GM12878 (cell line): Measurements from ENCODE around the gene MTRF1. TPM values are rescaled to one million over a fixed set of nuclear protein-coding genes. Genes with fewer than 3 reads are reported as not detected.

Experiments used
- ATAC-seq: fragments of 200-7000 bp; cut with Tn5 transposase; 3 replicates; pipeline ENCODE4 v1.9.1; 2020; ENCODE audit warnings: mild to moderate bottlenecking, moderate library complexity
- BruUV-seq: library from RNA; stranded (reverse); fragments of 400-500 nt; replicated peaks from 2 replicates; lab custom pipeline; 2021; lab: Mats Ljungman, UMichigan
- CTCF ChIA-PET: fragments of 300-600 bp; sonication (Branson Sonifier 250); formaldehyde crosslinking; extraction: SDS; loops from one replicate; lab custom pipeline; 2021; ENCODE audit warnings: inconsistent platforms; lab: Yijun Ruan, JAX
- POLR2A ChIA-PET: fragments of 350-600 bp; formaldehyde crosslinking; extraction: SDS; loops from one replicate; lab custom pipeline; 2021; ENCODE audit warnings: inconsistent platforms; lab: Charles Lee
- RAD21 ChIA-PET: fragments of 300-600 bp; sonication (Branson Sonifier 250); formaldehyde crosslinking; loops from one replicate; lab custom pipeline; 2023; ENCODE audit warnings: antibody characterized with exemption; ENCODE audit not compliant: unreplicated experiment; lab: Charles Lee
- SMC1A ChIA-PET: fragments of 300-600 bp; sonication (Branson Sonifier 250); formaldehyde crosslinking; loops from one replicate; lab custom pipeline; 2023; ENCODE audit not compliant: unreplicated experiment, uncharacterized antibody; lab: Charles Lee
- DNase-seq: peaks from one replicate; pipeline ENCODE4 v3.0.0-alpha.2; 2011; ENCODE audit warnings: low read depth, low spot score
- FAIRE-seq: peaks from 3 replicates; lab custom pipeline; 2011; peaks lifted over from hg19 to GRCh38; lab: Jason Lieb, UNC
- H2AFZ ChIP-seq: 2 replicates; pipeline ENCODE4 v1.6.0; 2011; ENCODE audit warnings: low read depth, low read length, control low read depth; ENCODE audit not compliant: control insufficient read depth
- H3K27ac ChIP-seq: 2 replicates; pipeline ENCODE4 v1.5.1; 2011; ENCODE audit warnings: control low read depth; ENCODE audit not compliant: control insufficient read depth, insufficient read depth
- H3K27me3 ChIP-seq, 2 experiments: replicated peaks in 1 of 2; 2 replicates each; pipeline versions ENCODE4 v1.6.0 to v1.6.1; 2011; ENCODE audit warnings: low read length in 1 of 2; ENCODE audit not compliant: control insufficient read depth in 2 of 2, insufficient read depth in 2 of 2
- H3K36me3 ChIP-seq, 2 experiments: 2 replicates each; pipeline ENCODE4 v1.5.1; 2011; ENCODE audit warnings: low read length in 1 of 2; ENCODE audit not compliant: control insufficient read depth in 2 of 2, insufficient read depth in 2 of 2
- H3K4me1 ChIP-seq: 2 replicates; pipeline ENCODE4 v1.6.1; 2011; ENCODE audit warnings: mild to moderate bottlenecking, low read length, moderate library complexity, mixed read lengths; ENCODE audit not compliant: control insufficient read depth, insufficient read depth
- H3K4me2 ChIP-seq: 2 replicates; pipeline ENCODE4 v1.6.0; 2011; ENCODE audit warnings: control low read depth; ENCODE audit not compliant: control insufficient read depth, insufficient read depth
- H3K4me3 ChIP-seq: fragments of 200-600 bp; sonication (generic); 2 replicates; pipeline ENCODE4 v1.5.1; 2016
- H3K79me2 ChIP-seq: 2 replicates; pipeline ENCODE4 v1.6.0; 2011; ENCODE audit warnings: low read length; ENCODE audit not compliant: control insufficient read depth, insufficient read depth
- H3K9ac ChIP-seq: 2 replicates; pipeline ENCODE4 v1.8.0; 2011; ENCODE audit warnings: low read length, control low read depth, mixed read lengths; ENCODE audit not compliant: control insufficient read depth, insufficient read depth
- H3K9me3 ChIP-seq: replicated peaks from 3 replicates; pipeline ENCODE4 v1.5.1; 2011; ENCODE audit warnings: mild to moderate bottlenecking, low read length; ENCODE audit not compliant: control insufficient read depth, insufficient read depth
- H4K20me1 ChIP-seq: 2 replicates; pipeline ENCODE4 v1.6.0; 2011; ENCODE audit not compliant: control insufficient read depth, insufficient read depth
- CTCF ChIP-seq, 3 experiments: IDR thresholded peaks in 2 of 3; conservative IDR thresholded peaks in 1 of 3; 2 replicates each; pipeline ENCODE4 v1.5.1; 2011; ENCODE audit warnings: low read depth in 3 of 3, low read length in 3 of 3, mild to moderate bottlenecking in 3 of 3, control low read depth in 2 of 3, moderate library complexity in 2 of 3, inconsistent platforms in 1 of 3, mixed read lengths in 1 of 3; ENCODE audit not compliant: control insufficient read depth in 2 of 3, insufficient read depth in 1 of 3; ENCODE audit errors: extremely low read depth in 1 of 3
- PBX3 ChIP-seq: IDR thresholded peaks from 2 replicates; pipeline ENCODE4 v1.6.1; 2011; ENCODE audit warnings: mild to moderate bottlenecking, low read depth, low read length, moderate library complexity; ENCODE audit not compliant: insufficient replicate concordance
- RAD21 ChIP-seq: IDR thresholded peaks from 2 replicates; pipeline ENCODE4 v1.6.1; 2011; ENCODE audit warnings: mild to moderate bottlenecking, low read depth, low read length, moderate library complexity; ENCODE audit not compliant: insufficient read depth
- SMC3 ChIP-seq: IDR thresholded peaks from 2 replicates; pipeline ENCODE4 v1.6.1; 2011; ENCODE audit warnings: low read length, improper control_type of control experiment, borderline replicate concordance
- WGBS: methylation state at CpG from one replicate; pipeline ENCODE4 v1.1.6; 2016; ENCODE audit warnings: low lambda C conversion rate; ENCODE audit not compliant: insufficient replicate concordance, insufficient coverage; ENCODE audit errors: missing lambda C conversion rate; 5-methylcytosine and 5-hydroxymethylcytosine counted together
- in situ Hi-C: fragments of 300-500 bp; cut with MboI; formaldehyde crosslinking; loops from 9 replicates; pipeline ENCODE4 v1.14.3; 2018; ENCODE audit warnings: mixed read lengths
- intact Hi-C: fragments of 100-400 bp; cut with micrococcal nuclease; formaldehyde crosslinking; loops from one replicate; pipeline ENCODE4 v1.14.2; 2022; ENCODE audit not compliant: unreplicated experiment
- polyA plus RNA-seq, 11 experiments: library from polyadenylated mRNA; depleted of rRNA in 4 of 11; unstranded in 6 of 11; stranded (reverse) in 5 of 11; fragments of >200 nt; fragmentation: Nextera tagmentation in 4 of 11; fragmentation: Illumina TruSeq in 1 of 11; extraction: Ambion mirVana in 4 of 11; extraction: Trizol in 1 of 11; gene quantifications; 1 replicate in 1 of 11; 2 replicates in 10 of 11; pipeline versions ENCODE4 v1.2.1 to v1.2.3, GENCODE V29; 2011 to 2016; ENCODE audit warnings: inconsistent platforms in 2 of 11, missing spikeins in 2 of 11, low read depth in 1 of 11
- total RNA-seq, 4 experiments: library from RNA; depleted of rRNA in 3 of 4; stranded (reverse); fragments of >200 nt in 3 of 4; fragmentation: Illumina TruSeq in 1 of 4; extraction: Trizol in 1 of 4; gene quantifications; 2 replicates each; pipeline versions ENCODE4 v1.2.1 to v1.2.3, GENCODE V29; 2013 to 2021

Gene MTRF1
- total and polyA plus RNA-seq, 10 of the 15 experiments (the other 5 are each of a cell fraction or from before 2014, with no cell fraction given), result 12.1 to 33.7 (median 20.6) TPM

GRCh38 chr13:41196620-41197019 lies 66.8 kb downstream of the MTRF1 start:
- DNase-seq (no peak), ATAC-seq (no peak), FAIRE-seq (no peak)
- Histone ChIP-seq H3K4me3 (no peak overlapping the region), H3K9ac (no peak overlapping the region), H3K4me1 (peaks cover 8% of the 10 kb centered on the region), H3K79me2 (peaks cover 8% of the 10 kb centered on the region), H3K9me3 (no peaks in the 10 kb centered on the region), H4K20me1 (no peaks in the 10 kb centered on the region), H2AFZ (no peak overlapping the region), H3K36me3 (no peaks in the 10 kb centered on the region), H3K27ac (no peak overlapping the region), H3K27me3 (no peaks in the 10 kb centered on the region), H3K4me2 (no peak overlapping the region)
- TF ChIP-seq CTCF (IDR thresholded peaks at IDR 0.05 in 2 of 3, conservative IDR thresholded peaks at IDR 0.05 in 1 of 3; ENCODE audit: control insufficient read depth in 2 of 3, extremely low read depth in 1 of 3, insufficient read depth in 1 of 3, low read depth in 3 of 3, low read length in 3 of 3), result peak; percentile 26 to 35 (median 28); a peak in 4 of 6 replicates
- peak; percentile 39; the same call in 1 of the 2 replicates for TF ChIP-seq RAD21
- no peak for TF ChIP-seq PBX3
- TF ChIP-seq SMC3, result peak; percentile 4; the same call in 1 of the 2 replicates
- WGBS, result 72% methylated on average over 2 of the region's 2 CpGs
- intact Hi-C loops, result loop anchor here (5.0 kb wide), 1 partner anchor 134 kb away; the partner anchor contains the start of gene WBP4
- ChIA-PET POLR2A (interaction anchor here (1.2 kb wide), 2 partner anchors 10 to 126 kb away, joined by 3 read pairs; no protein-coding TSS in a partner anchor), SMC1A (interaction anchor here (0.6 to 1.3 kb wide), 9 partner anchors 10 to 195 kb away, joined by 3 to 6 read pairs (median 3); partner anchors contain the start of gene KBTBD6), RAD21 (interaction anchor here (0.6 to 1.4 kb wide), 6 partner anchors 20 to 276 kb away, joined by 3 to 6 read pairs (median 3); no protein-coding TSS in a partner anchor), CTCF (interaction anchor here (0.7 to 2.7 kb wide), 16 partner anchors 8 to 419 kb away, joined by 3 to 19 read pairs (median 3); partner anchors contain the start of gene WBP4)
- no TSS peak for BruUV-seq
- in situ Hi-C loops, result no loop called here
